Activated naive CD4-positive, alpha-beta T cell treated with anti-CD3 and anti-CD28 coated beads, Interleukin-2, amount 50 U/mL, for 24 hours (primary cell): ENCODE results near the gene STAC.

Source experiments
- H3K27ac Mint-ChIP-seq: one replicate; pipeline ENCODE4 v1.8.0; 2021; ENCODE audit warnings: mild to moderate bottlenecking, mixed read lengths
- H3K27me3 Mint-ChIP-seq: one replicate; pipeline ENCODE4 v1.8.0; 2021; ENCODE audit warnings: mixed read lengths
- H3K36me3 Mint-ChIP-seq: one replicate; pipeline ENCODE4 v1.8.0; 2021; ENCODE audit warnings: mixed read lengths
- H3K4me1 Mint-ChIP-seq: one replicate; pipeline ENCODE4 v1.8.0; 2021; ENCODE audit warnings: mixed read lengths
- H3K4me3 Mint-ChIP-seq: one replicate; pipeline ENCODE4 v1.8.0; 2021; ENCODE audit warnings: mild to moderate bottlenecking, mixed read lengths
- H3K9me3 Mint-ChIP-seq: one replicate; pipeline ENCODE4 v1.8.0; 2021; ENCODE audit warnings: mixed read lengths

STAC gene

DNA sequence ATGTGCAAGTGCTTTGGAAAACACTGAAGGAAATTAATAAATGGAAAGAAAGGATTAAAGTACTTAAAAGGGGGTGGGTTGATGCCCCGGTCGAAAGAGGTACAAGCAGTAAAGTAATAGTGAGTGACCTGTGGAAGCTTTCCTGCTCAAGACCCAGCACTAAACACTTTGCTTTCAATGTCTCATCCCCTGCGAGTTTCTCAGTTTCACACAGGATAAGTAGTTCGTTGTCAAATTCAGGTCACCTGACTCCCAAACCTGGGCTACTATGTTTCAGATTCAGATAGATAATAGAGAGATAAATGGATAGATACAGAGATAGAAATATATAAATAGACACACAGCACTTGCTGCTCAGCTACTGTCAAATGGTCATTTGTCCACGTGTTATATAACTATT is 19.6 kb downstream of the STAC start:
- Mint-ChIP-seq H3K4me3 (no peak overlapping the region), H3K27me3 (peaks cover 4% of the 10 kb centered on the region), H3K27ac (no peak overlapping the region)

DNA sequence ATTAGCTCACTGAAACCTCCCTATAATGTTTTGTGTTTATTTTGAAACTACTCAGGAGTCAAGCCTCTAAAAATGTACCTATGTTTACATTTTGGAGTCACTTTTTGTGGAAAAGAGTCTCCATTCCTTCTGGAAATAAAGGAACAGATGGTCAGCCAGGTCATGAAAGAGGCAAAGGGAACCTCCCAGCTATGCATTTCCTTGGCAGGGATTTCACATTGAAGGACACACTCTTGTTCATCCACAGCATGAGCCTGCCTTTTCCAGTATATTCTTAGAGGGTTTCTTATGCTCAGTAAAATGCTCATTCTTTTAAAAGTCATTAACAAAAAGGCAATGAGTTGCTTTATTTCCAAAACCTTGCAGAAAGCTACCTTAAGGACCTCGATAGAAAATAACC is 20.8 kb downstream of the STAC start:
- peaks cover 4% of the 10 kb centered on the region for H3K27me3 Mint-ChIP-seq

More for the DNA sequence above, 19.6 kb downstream of the STAC start:
- Mint-ChIP-seq H3K4me1 (no peaks in the 10 kb centered on the region), H3K9me3 (peaks cover 4% of the 10 kb centered on the region), H3K36me3 (no peaks in the 10 kb centered on the region)

DNA sequence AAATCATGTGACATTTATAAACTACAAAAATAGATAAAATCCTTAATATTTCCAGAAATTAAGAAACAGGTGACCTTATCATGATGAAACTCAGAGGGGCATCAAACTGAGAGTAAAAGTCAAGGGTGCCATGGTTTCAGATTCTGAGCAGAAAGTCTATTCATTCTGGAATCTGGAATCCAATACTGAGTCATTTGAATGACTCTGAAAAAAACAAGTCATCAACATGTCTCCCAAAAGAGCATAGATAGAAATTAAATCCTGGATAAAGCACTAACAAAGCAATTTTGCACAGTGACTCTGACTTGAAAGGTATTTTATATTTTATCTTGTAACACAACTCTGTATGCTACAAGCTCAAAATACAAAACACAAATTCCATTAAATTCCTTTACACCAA is 23.4 kb downstream of the STAC start:
- Mint-ChIP-seq H3K4me3 (no peak overlapping the region), H3K27ac (no peak overlapping the region), H3K4me1 (no peaks in the 10 kb centered on the region), H3K27me3 (peaks cover 1% of the 10 kb centered on the region), H3K36me3 (no peaks in the 10 kb centered on the region), H3K9me3 (peaks cover 4% of the 10 kb centered on the region)

More for the DNA sequence above, 20.8 kb downstream of the STAC start:
- no peaks in the 10 kb centered on the region for H3K36me3 Mint-ChIP-seq
- H3K4me3 Mint-ChIP-seq: no peak overlapping the region
- H3K9me3 Mint-ChIP-seq: peaks cover 4% of the 10 kb centered on the region
- H3K4me1 Mint-ChIP-seq: no peaks in the 10 kb centered on the region
- H3K27ac Mint-ChIP-seq: no peak overlapping the region

DNA sequence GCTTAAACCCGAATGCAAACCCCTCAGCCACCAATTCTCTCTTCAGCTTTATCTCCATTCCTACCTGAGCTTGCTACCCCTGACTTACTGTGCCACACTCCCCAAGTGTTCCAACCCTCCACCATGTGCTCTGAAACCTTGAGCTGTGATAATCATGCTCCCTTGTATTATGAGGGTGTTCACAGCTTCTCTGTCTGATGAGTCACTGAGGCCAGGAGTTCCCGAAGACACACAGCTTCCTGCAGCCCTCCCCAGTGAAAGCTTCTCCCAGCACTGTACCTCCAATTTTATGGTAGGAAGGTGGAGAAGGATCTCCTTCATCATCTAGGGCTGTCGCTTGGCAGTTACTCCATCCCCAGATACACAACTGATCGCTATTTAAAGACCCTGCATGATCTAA is 24.9 kb downstream of the STAC start:
- Mint-ChIP-seq H3K4me3 (no peak overlapping the region), H3K36me3 (no peaks in the 10 kb centered on the region), H3K4me1 (no peaks in the 10 kb centered on the region), H3K27ac (no peak overlapping the region), H3K9me3 (peaks cover 4% of the 10 kb centered on the region), H3K27me3 (peaks cover 1% of the 10 kb centered on the region)

DNA sequence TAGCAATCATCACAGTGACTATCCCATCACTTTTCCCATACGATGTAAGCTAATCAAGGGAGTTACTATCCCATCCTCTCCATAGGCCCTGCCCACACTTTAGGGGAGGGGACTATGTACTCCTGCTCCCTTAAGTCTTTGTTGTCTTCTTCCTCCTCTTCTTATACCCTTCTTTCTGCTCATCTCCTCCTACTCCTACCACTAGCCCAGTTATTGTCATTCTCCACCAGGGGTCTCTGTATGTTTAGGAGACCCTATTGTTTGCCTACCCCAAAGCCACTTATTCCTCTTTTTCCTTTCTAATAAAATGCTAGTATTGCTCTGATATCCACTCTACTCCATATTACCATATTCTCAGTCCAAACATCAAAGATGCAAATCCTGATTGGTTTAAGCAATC is 27.8 kb downstream of the STAC start:
- Mint-ChIP-seq H3K27me3 (no peaks in the 10 kb centered on the region), H3K36me3 (no peaks in the 10 kb centered on the region), H3K4me3 (no peak overlapping the region), H3K9me3 (no peaks in the 10 kb centered on the region), H3K27ac (no peak overlapping the region), H3K4me1 (no peaks in the 10 kb centered on the region)

DNA sequence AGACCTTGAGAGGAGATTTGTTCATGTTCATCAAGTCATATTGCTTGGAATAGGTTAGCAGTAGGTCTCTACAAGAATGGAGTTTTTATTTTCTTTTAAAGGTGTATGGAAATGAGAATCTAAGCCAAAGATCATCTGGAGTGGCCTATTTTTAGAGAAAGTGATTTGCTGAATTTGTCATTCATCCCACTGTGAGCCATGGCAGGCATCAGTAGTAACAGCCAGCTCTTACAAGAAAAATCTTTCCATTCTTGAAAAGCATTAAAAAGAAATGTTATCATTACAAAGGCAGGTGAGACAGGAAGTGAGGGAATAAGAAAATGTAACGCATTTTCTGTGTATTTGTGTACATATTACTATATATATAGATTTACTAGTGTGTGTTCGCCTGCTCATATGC is 29.6 kb downstream of the STAC start:
- no peak overlapping the region for H3K4me3 Mint-ChIP-seq
- no peaks in the 10 kb centered on the region for H3K4me1 Mint-ChIP-seq
- H3K27me3 Mint-ChIP-seq: no peaks in the 10 kb centered on the region
- H3K36me3 Mint-ChIP-seq: no peaks in the 10 kb centered on the region
- no peak overlapping the region for H3K27ac Mint-ChIP-seq
- no peaks in the 10 kb centered on the region for H3K9me3 Mint-ChIP-seq

DNA sequence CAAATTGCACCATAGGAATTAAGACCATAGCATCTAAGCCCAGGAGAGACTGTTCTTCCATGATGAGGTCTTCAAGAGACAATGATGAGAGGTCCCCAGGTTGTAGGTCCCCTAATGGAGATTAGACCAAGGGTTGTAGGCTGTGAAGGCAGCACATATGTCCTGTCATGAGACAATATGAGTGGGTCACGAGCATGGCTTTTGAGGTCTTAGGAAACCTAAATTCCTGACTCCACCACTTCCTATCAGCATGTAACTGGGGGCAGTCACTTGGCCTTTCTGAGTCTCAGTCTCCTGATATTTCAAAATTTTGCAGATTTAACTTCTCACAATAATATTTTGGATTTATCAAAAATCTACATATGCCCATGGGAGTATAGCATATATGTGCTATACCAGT is 31.3 kb downstream of the STAC start:
- H3K27me3 Mint-ChIP-seq: no peaks in the 10 kb centered on the region
- no peak overlapping the region for H3K4me3 Mint-ChIP-seq
- no peaks in the 10 kb centered on the region for H3K9me3 Mint-ChIP-seq
- no peak overlapping the region for H3K27ac Mint-ChIP-seq
- no peaks in the 10 kb centered on the region for H3K36me3 Mint-ChIP-seq
- H3K4me1 Mint-ChIP-seq: no peaks in the 10 kb centered on the region

DNA sequence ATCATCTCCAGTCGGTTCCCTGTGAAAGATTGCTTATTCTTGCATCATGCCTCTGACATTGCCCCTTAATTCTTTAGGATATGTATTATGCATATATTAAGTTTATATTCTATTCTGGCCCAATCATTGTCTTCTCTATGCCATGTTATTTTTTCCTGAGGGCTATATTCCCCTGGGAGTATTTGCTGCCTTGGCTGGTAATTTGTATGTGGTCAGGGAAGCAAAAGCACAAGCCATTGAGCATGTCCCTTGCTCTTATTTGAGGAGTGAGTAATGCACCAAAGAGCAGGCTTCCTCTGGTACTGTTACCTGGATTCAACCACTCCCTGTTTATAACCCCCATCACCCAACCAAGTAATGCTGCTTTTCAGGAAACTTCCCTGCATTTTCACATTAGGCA is 36.3 kb downstream of the STAC start:
- no peak overlapping the region for H3K27ac Mint-ChIP-seq
- no peaks in the 10 kb centered on the region for H3K4me1 Mint-ChIP-seq

DNA sequence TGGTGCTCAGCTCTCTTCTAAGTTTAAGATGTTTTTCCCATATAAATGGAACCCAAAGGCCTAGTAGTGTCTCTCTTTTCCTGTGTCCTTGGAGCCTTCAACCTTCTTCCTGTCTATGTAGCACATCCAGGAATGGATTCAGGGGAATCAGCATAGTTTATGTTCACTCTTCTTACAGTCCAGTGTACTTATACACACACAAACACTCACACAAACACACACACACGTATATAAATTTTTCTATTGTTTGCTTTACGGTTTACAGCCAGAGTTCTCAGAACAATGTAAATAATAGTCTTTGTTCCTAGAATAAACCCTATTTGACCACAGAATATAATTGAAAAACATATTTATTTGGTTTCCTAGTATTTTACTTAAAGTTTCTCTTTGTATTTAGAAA is 36.9 kb downstream of the STAC start:
- H3K36me3 Mint-ChIP-seq: no peaks in the 10 kb centered on the region
- no peak overlapping the region for H3K27ac Mint-ChIP-seq
- no peaks in the 10 kb centered on the region for H3K27me3 Mint-ChIP-seq
- peaks cover 5% of the 10 kb centered on the region for H3K9me3 Mint-ChIP-seq
- no peak overlapping the region for H3K4me3 Mint-ChIP-seq
- H3K4me1 Mint-ChIP-seq: no peaks in the 10 kb centered on the region

More for the DNA sequence above, 36.3 kb downstream of the STAC start:
- H3K4me3 Mint-ChIP-seq: no peak overlapping the region
- no peaks in the 10 kb centered on the region for H3K27me3 Mint-ChIP-seq
- peaks cover 5% of the 10 kb centered on the region for H3K9me3 Mint-ChIP-seq
- no peaks in the 10 kb centered on the region for H3K36me3 Mint-ChIP-seq

DNA sequence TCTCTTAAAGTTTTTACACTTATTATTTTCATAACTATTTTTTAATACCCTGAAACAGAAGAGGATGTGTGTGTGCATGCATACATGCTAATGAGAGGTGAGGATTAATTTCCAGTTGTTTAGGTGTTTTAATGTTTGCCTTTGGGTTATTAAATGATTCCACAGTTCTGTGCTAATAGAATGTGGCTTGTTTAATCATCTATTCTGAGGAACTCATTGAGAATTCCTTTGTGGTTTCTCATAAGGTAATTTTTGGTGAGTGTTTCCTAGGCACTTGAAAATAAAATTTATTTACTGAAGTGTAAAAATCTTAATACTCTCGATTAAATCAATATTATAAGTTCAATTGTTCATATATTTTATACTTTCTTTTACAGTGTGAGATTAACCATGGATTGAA is 38.0 kb downstream of the STAC start:
- H3K27ac Mint-ChIP-seq: no peak overlapping the region
- no peaks in the 10 kb centered on the region for H3K36me3 Mint-ChIP-seq
- H3K9me3 Mint-ChIP-seq: peaks cover 5% of the 10 kb centered on the region
- no peak overlapping the region for H3K4me3 Mint-ChIP-seq
- no peaks in the 10 kb centered on the region for H3K27me3 Mint-ChIP-seq
- H3K4me1 Mint-ChIP-seq: no peaks in the 10 kb centered on the region

DNA sequence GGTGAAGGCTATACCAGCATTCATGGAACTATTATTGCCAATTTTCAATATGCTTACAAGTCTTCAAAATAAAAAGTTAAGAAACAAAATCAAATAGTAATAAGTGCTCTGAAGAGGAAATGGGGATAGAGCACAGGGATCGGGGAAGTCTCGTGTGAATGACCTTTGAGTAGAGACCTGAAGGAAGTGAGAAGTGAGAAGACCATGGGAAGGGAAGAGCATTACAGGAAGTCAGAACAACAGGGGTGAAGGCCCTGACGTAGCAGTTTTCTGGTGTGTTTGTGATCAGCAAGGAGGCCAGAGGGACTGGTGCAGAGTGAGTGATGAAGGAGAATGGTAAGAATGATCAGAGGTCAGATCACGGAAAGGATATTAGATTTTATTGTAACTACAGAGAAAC is 48.1 kb downstream of the STAC start:
- no peaks in the 10 kb centered on the region for H3K9me3 Mint-ChIP-seq
- H3K27ac Mint-ChIP-seq: no peak overlapping the region
- H3K27me3 Mint-ChIP-seq: peaks cover 2% of the 10 kb centered on the region
- no peak overlapping the region for H3K4me3 Mint-ChIP-seq
- H3K4me1 Mint-ChIP-seq: no peaks in the 10 kb centered on the region
- no peaks in the 10 kb centered on the region for H3K36me3 Mint-ChIP-seq

DNA sequence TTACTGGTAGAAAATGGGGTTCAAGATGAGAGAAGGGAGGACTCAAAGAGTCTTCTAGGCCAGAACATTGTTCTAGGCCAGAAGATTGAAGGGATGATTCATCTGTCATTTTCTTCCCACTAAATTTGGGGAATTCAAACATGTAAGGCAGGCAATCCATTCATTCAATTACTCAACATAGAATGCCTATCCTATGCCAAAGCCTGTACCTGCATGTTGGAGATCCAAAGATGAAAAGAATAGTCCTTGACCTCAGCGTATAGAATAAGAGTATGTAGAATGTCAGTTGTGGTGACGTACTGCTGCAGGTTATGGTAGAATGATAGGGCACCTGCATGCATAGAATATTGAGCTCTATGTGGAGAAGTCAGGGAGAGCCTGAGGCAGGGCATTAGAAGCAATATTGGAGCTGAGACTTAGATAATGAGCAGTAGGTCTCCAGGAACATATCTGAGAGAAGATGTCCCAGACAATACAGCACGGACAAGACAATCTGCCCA is 49.7 kb downstream of the STAC start:
- Mint-ChIP-seq H3K4me1 (no peaks in the 10 kb centered on the region), H3K27me3 (no peaks in the 10 kb centered on the region), H3K9me3 (no peaks in the 10 kb centered on the region), H3K4me3 (no peak overlapping the region), H3K27ac (no peak overlapping the region), H3K36me3 (no peaks in the 10 kb centered on the region)

DNA sequence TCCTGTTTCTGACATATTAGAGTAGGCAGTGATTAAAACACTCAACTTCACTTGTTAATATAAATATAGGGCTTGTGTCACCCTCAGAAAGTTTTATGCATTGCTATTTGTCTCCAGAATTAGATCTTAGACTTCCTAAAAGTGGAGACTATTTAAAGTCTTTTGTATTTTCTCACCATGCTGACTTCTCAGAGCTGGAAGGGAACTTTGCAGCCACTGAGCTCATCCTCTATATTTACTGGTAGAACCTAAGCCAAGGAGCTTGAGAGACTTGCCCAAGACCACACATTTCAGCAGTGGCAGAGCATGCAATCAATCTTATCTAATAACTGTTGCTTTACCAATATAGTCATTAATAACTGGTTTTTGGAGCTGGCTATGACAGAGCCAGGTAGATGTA is 53.2 kb downstream of the STAC start:
- no peaks in the 10 kb centered on the region for H3K4me1 Mint-ChIP-seq

DNA sequence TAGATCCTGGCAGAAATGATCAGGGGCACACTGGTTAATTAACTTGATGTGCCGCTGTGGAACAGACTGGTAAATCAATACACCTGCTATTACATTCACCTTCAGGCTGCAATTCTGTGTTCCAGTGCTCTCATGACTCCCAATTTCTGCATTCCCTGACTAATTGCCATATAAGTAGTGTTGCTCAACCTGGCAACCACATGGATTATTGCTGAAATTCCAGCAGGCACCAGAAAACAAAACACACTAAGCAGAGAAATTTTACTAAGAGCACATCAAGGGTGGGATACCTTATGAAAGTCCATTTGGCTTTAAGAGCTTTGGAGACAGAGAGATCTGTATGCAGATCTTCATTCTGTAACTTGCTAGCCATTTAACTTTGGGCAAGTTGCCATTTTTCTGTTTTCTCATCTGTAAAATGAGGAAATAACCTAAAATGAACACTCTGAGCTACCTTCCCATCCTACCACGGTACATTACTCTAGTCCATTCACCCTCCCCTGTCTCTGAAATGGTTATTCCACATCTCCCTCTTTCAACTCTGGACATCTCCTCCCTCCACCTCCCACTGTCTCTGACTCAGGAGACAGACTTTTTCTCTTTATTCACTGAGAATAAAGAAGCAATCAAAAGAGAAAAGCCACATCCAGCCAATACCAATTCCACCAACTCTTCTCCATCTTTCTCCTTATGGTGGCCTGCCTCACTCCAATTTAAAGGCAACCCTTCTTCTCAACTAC is 54.6 kb downstream of the STAC start:
- H3K9me3 Mint-ChIP-seq: no peaks in the 10 kb centered on the region
- no peaks in the 10 kb centered on the region for H3K4me1 Mint-ChIP-seq
- no peak overlapping the region for H3K4me3 Mint-ChIP-seq
- H3K27me3 Mint-ChIP-seq: no peaks in the 10 kb centered on the region
- H3K36me3 Mint-ChIP-seq: no peaks in the 10 kb centered on the region
- no peak overlapping the region for H3K27ac Mint-ChIP-seq

More for the DNA sequence above, 53.2 kb downstream of the STAC start:
- Mint-ChIP-seq H3K4me3 (no peak overlapping the region), H3K27ac (no peak overlapping the region), H3K36me3 (no peaks in the 10 kb centered on the region), H3K9me3 (no peaks in the 10 kb centered on the region), H3K27me3 (no peaks in the 10 kb centered on the region)

DNA sequence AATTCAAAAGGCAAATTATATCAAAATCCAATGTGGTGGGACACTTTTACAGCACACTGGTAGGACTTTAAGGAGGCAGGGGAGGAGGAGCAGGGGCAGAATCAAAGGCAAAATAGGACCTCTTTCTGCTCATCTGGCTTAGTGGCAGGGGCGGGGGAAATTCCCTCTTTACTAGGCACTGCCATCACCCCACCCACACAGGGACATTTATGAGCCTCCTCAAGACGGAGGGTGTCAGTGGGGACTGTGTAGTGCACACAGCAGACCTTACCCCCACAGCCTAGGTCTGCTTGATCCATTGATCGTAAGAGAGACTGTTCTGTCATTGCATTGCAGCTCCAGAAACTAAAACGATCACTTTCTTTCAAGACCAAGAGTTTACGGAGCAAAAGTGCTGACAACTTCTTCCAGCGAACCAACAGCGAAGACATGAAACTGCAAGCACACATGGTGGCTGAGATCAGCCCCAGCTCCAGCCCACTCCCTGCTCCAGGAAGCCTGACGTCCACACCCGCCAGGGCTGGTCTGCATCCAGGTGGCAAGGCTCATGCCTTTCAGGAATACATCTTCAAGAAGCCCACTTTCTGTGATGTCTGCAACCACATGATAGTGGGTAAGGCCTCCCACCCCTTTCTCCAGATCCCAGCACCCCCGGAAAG is 62.9 kb downstream of the STAC start:
- Mint-ChIP-seq H3K36me3 (no peaks in the 10 kb centered on the region), H3K9me3 (peaks cover 5% of the 10 kb centered on the region), H3K27ac (no peak overlapping the region), H3K4me1 (no peaks in the 10 kb centered on the region), H3K27me3 (no peaks in the 10 kb centered on the region), H3K4me3 (no peak overlapping the region)

DNA sequence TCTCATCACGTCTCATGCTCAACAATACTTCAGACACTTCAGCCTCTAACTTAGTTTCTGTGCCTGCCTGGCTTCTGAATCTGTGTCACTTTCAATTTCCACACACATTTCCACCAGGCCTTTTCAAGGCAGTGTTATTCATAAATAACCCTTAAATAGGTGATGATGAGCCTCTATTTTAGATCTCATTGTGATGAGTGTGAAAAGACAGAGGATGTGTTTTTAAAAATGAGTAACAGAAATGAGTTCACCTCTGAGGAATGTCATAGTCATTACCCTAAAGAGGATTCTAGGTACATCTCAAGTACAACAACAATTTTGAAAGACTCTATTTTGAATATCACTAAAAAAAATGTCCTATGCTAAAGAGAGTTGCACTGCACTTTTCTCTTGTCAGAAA is 64.6 kb downstream of the STAC start:
- peaks cover 5% of the 10 kb centered on the region for H3K9me3 Mint-ChIP-seq
- no peaks in the 10 kb centered on the region for H3K27me3 Mint-ChIP-seq
- no peaks in the 10 kb centered on the region for H3K36me3 Mint-ChIP-seq
- H3K27ac Mint-ChIP-seq: no peak overlapping the region
- H3K4me1 Mint-ChIP-seq: no peaks in the 10 kb centered on the region
- no peak overlapping the region for H3K4me3 Mint-ChIP-seq
